H1 (cell line): ENCODE data around the gene ARL6IP4.

Experiments
- EGR1 ChIP-seq: IDR thresholded peaks from 2 replicates; pipeline ENCODE4 v1.6.1; 2011; ENCODE audit warnings: low read depth, low read length, borderline replicate concordance
- JUN ChIP-seq: IDR thresholded peaks from 2 replicates; pipeline ENCODE4 v1.6.1; 2011; ENCODE audit warnings: low read depth, mild to moderate bottlenecking, improper control_type of control experiment, low read length
- JUND ChIP-seq: IDR thresholded peaks from 2 replicates; pipeline ENCODE4 v1.6.1; 2011; ENCODE audit warnings: mild to moderate bottlenecking, improper control_type of control experiment, low read length
- POLR2A ChIP-seq, 2 experiments: IDR thresholded peaks; 1 replicate in 1 of 2; 2 replicates in 1 of 2; pipeline ENCODE4 v1.6.1; 2011; ENCODE audit warnings: low read depth in 2 of 2, low read length in 2 of 2, mild to moderate bottlenecking in 2 of 2; ENCODE audit errors: control extremely low read depth in 1 of 2
- RFX5 ChIP-seq: IDR thresholded peaks from 2 replicates; pipeline ENCODE4 v1.6.1; 2011; ENCODE audit warnings: low read depth, low read length, improper control_type of control experiment, borderline replicate concordance
- SIN3A ChIP-seq, 2 experiments: IDR thresholded peaks in 1 of 2; conservative IDR thresholded peaks in 1 of 2; 2 replicates each; pipeline ENCODE4 v1.6.1; 2011 to 2012; ENCODE audit warnings: low read length in 2 of 2, improper control_type of control experiment in 1 of 2, low read depth in 1 of 2, mild to moderate bottlenecking in 1 of 2
- YY1 ChIP-seq: IDR thresholded peaks from 2 replicates; pipeline ENCODE4 v1.6.1; 2011; ENCODE audit warnings: low read depth, mild to moderate bottlenecking, low read length
- TF ChIP-seq, protein P1 (sequence below), 3 experiments: IDR thresholded peaks; 1 replicate in 2 of 3; 2 replicates in 1 of 3; pipeline versions ENCODE4 v1.5.1 to v1.6.1; 2011; ENCODE audit warnings: low read length in 3 of 3, mild to moderate bottlenecking in 3 of 3, inconsistent platforms in 2 of 3, low read depth in 1 of 3, moderate library complexity in 1 of 3; ENCODE audit not compliant: insufficient read depth in 1 of 3; ENCODE audit errors: control extremely low read depth in 1 of 3
- TF ChIP-seq, protein P2 (sequence below): IDR thresholded peaks from 2 replicates; pipeline ENCODE4 v1.6.1; 2012; ENCODE audit warnings: inconsistent platforms
- TF ChIP-seq, protein P3 (sequence below): IDR thresholded peaks from 2 replicates; pipeline ENCODE4 v1.6.1; 2012; ENCODE audit warnings: inconsistent platforms

DNA sequence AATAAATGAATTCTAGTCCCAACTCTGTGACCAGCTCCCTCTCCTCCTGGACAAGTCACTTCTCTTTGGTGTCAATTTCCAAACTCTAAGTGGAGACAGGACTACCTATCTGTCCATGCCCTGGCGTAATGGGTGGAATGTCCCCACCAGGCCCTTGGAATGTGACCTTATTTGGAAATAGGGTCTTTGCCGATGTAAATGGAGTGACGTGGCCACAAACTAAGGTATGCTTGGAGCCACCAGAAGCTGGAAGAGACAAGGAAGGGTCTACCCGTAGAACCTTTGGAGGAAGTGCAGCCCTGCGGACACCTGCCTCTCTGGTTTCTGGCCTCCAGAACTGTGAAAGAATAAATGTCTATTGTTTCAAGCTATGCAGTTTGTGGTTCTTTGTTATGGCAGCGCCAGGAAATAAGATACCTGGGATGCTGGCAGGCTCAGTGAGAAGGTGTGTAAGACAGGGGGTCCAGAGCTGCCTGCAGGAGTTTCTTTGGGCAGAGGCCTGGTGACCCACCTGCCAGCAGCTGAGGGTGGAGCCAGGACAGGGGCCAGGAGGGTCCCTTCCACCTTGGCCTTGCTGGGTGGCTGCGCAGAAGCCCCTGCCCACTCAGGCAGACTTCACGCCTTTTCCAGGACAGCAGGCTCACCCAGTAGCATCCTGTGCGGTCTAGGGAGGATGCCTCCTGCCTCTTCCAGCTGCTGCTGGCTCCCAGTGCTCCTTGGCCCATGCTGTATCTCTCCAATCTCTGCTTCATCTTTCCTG is 45.8 kb downstream of the ARL6IP4 start:
- TF ChIP-seq, protein P1, sequence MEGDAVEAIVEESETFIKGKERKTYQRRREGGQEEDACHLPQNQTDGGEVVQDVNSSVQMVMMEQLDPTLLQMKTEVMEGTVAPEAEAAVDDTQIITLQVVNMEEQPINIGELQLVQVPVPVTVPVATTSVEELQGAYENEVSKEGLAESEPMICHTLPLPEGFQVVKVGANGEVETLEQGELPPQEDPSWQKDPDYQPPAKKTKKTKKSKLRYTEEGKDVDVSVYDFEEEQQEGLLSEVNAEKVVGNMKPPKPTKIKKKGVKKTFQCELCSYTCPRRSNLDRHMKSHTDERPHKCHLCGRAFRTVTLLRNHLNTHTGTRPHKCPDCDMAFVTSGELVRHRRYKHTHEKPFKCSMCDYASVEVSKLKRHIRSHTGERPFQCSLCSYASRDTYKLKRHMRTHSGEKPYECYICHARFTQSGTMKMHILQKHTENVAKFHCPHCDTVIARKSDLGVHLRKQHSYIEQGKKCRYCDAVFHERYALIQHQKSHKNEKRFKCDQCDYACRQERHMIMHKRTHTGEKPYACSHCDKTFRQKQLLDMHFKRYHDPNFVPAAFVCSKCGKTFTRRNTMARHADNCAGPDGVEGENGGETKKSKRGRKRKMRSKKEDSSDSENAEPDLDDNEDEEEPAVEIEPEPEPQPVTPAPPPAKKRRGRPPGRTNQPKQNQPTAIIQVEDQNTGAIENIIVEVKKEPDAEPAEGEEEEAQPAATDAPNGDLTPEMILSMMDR (IDR thresholded peaks at IDR 0.05; ENCODE audit: control extremely low read depth in 1 of 3, insufficient read depth in 1 of 3, low read depth in 1 of 3, low read length in 3 of 3): no peak
- TF ChIP-seq SIN3A (conservative IDR thresholded peaks at IDR 0.05 in 1 of 2, IDR thresholded peaks at IDR 0.05 in 1 of 2; ENCODE audit: low read depth in 1 of 2, low read length in 2 of 2) (no peak), POLR2A (IDR thresholded peaks at IDR 0.05; ENCODE audit: control extremely low read depth in 1 of 2, low read depth in 2 of 2, low read length in 2 of 2) (no peak), EGR1 (no peak), YY1 (no peak), RFX5 (no peak), JUN (no peak), JUND (no peak)
- TF ChIP-seq, protein P2, sequence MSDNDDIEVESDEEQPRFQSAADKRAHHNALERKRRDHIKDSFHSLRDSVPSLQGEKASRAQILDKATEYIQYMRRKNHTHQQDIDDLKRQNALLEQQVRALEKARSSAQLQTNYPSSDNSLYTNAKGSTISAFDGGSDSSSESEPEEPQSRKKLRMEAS: no peak
- TF ChIP-seq, protein P3, sequence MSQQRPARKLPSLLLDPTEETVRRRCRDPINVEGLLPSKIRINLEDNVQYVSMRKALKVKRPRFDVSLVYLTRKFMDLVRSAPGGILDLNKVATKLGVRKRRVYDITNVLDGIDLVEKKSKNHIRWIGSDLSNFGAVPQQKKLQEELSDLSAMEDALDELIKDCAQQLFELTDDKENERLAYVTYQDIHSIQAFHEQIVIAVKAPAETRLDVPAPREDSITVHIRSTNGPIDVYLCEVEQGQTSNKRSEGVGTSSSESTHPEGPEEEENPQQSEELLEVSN: no peak
